Suprapubic skin (tissue), 4 donors: ENCODE data around the gene NYAP2. TPM values are rescaled to one million over a fixed set of nuclear protein-coding genes. Genes with fewer than 3 reads are reported as not detected.

Experiments
- DNase-seq, 2 donors: peaks; one replicate each; pipeline ENCODE4 v3.0.0-alpha.2; 2019; ENCODE audit warnings: low spot score in 2 of 2
- H3K27ac ChIP-seq: fragments of 200-600 bp; sonication (generic); one replicate; pipeline ENCODE4 v1.5.1; 2019
- H3K27me3 ChIP-seq: fragments of 200-600 bp; sonication (generic); one replicate; pipeline ENCODE4 v1.5.1; 2019
- H3K36me3 ChIP-seq: fragments of 200-600 bp; sonication (generic); one replicate; pipeline ENCODE4 v1.5.1; 2019
- H3K4me1 ChIP-seq: fragments of 200-600 bp; sonication (generic); one replicate; pipeline ENCODE4 v1.5.1; 2019
- H3K4me3 ChIP-seq: fragments of 200-600 bp; sonication (generic); one replicate; pipeline ENCODE4 v1.5.1; 2019; ENCODE audit warnings: mild to moderate bottlenecking
- H3K9me3 ChIP-seq: fragments of 200-600 bp; sonication (generic); one replicate; pipeline ENCODE4 v1.5.1; 2019
- EP300 ChIP-seq: sonication (generic); formaldehyde crosslinking; IDR thresholded peaks from one replicate; pipeline ENCODE4 v1.6.1; 2017; ENCODE audit warnings: antibody characterized with exemption
- POLR2A ChIP-seq, 2 donors: fragments of 450-650 bp; IDR thresholded peaks; one replicate each; pipeline ENCODE4 v1.6.1; 2017; ENCODE audit warnings: antibody characterized with exemption in 2 of 2, mild to moderate bottlenecking in 2 of 2, moderate library complexity in 2 of 2
- POLR2AphosphoS5 ChIP-seq, 3 donors: sonication (generic); formaldehyde crosslinking; IDR thresholded peaks; one replicate each; pipeline ENCODE4 v1.6.1; 2017; ENCODE audit warnings: antibody characterized with exemption in 3 of 3
- WGBS: methylation state at CpG from one replicate; pipeline ENCODE4 v1.1.5; 2018; 5-methylcytosine and 5-hydroxymethylcytosine counted together
- total RNA-seq, 4 donors: library from RNA; depleted of rRNA; stranded (reverse); fragments of >200 nt; gene quantifications; one replicate each; pipeline ENCODE4 v1.1.0, GENCODE V29; 2016
- TF ChIP-seq, protein P1 (sequence below), 2 donors: fragments of 200-600 bp in 1 of 2; fragments of 450-650 bp in 1 of 2; sonication (generic) in 1 of 2; IDR thresholded peaks; one replicate each; pipeline ENCODE4 v1.5.1; 2016 to 2019; ENCODE audit warnings: antibody characterized with exemption in 2 of 2, mild to moderate bottlenecking in 1 of 2, moderate library complexity in 1 of 2

The NYAP2 gene
- total RNA-seq, 4 donors from 2014 or later: 0.11 TPM; not detected in 3

GRCh38 chr2:225465827-225466226 is 66.3 kb downstream of the NYAP2 start:
- 91% methylated on average over 4 of the region's 4 CpGs for WGBS
- Histone ChIP-seq H3K9me3 (no peaks in the 10 kb centered on the region), H3K27me3 (no peaks in the 10 kb centered on the region), H3K4me3 (no peak overlapping the region), H3K27ac (no peak overlapping the region), H3K36me3 (no peaks in the 10 kb centered on the region), H3K4me1 (no peaks in the 10 kb centered on the region)
- TF ChIP-seq POLR2AphosphoS5 (IDR thresholded peaks at IDR 0.05): no peak
- TF ChIP-seq, protein P1, sequence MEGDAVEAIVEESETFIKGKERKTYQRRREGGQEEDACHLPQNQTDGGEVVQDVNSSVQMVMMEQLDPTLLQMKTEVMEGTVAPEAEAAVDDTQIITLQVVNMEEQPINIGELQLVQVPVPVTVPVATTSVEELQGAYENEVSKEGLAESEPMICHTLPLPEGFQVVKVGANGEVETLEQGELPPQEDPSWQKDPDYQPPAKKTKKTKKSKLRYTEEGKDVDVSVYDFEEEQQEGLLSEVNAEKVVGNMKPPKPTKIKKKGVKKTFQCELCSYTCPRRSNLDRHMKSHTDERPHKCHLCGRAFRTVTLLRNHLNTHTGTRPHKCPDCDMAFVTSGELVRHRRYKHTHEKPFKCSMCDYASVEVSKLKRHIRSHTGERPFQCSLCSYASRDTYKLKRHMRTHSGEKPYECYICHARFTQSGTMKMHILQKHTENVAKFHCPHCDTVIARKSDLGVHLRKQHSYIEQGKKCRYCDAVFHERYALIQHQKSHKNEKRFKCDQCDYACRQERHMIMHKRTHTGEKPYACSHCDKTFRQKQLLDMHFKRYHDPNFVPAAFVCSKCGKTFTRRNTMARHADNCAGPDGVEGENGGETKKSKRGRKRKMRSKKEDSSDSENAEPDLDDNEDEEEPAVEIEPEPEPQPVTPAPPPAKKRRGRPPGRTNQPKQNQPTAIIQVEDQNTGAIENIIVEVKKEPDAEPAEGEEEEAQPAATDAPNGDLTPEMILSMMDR (IDR thresholded peaks at IDR 0.05): no peak
- TF ChIP-seq POLR2A (IDR thresholded peaks at IDR 0.05): no peak
- no peak for DNase-seq

DNA sequence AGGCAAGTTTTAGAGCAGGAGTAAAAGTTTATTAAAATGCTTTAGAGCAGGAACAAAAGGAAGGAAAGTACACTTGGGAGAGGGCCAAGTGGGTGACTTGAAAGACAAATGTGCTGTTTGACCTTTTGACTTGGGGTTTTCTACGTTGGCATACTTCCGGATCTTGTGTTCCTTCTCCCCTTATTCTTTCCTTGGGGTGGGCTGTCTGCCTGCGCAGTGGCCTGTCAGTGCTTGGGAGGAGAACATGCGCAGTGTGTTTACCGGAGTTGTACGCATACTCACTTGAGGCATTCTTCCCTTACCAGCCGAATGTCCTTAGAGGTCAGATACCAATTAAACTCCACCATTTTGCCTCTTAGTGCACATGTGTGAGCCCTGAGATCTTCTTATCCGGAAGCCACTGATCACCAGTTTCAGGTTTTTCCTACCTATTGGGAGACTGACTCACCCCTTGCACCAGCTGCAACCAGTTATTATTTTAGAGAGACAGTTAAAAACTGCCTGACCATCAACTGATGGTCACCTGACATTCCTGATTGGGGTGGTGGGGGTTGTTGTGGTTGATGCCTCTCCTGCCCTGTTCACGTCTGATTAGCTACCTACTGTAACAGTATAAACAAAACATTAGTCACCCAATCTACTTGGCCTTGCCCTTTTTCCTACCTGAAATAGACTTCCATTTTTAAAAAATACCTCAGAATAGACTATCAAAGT is 67.5 kb downstream of the NYAP2 start:
- no peaks in the 10 kb centered on the region for H3K36me3 ChIP-seq
- H3K4me1 ChIP-seq: no peaks in the 10 kb centered on the region
- no peak for TF ChIP-seq POLR2A (IDR thresholded peaks at IDR 0.05)
- no peak for TF ChIP-seq EP300
- TF ChIP-seq, protein P1 (IDR thresholded peaks at IDR 0.05): no peak
- TF ChIP-seq POLR2AphosphoS5 (IDR thresholded peaks at IDR 0.05): no peak
- H3K27me3 ChIP-seq: no peaks in the 10 kb centered on the region
- no peak overlapping the region for H3K4me3 ChIP-seq
- 74% methylated on average over 9 of the region's 9 CpGs for WGBS
- DNase-seq: no peak
- no peak overlapping the region for H3K27ac ChIP-seq
- H3K9me3 ChIP-seq: no peaks in the 10 kb centered on the region

GRCh38 chr2:225468131-225468530 is 68.6 kb downstream of the NYAP2 start:
- Histone ChIP-seq H3K27ac (no peak overlapping the region), H3K4me3 (no peak overlapping the region), H3K36me3 (no peaks in the 10 kb centered on the region), H3K27me3 (no peaks in the 10 kb centered on the region), H3K4me1 (no peaks in the 10 kb centered on the region), H3K9me3 (no peaks in the 10 kb centered on the region)
- WGBS: 45% methylated on average over 2 of the region's 2 CpGs
- no peak for DNase-seq
- TF ChIP-seq EP300 (no peak), POLR2A (IDR thresholded peaks at IDR 0.05) (no peak), POLR2AphosphoS5 (IDR thresholded peaks at IDR 0.05) (no peak)
- TF ChIP-seq, protein P1 (IDR thresholded peaks at IDR 0.05): no peak

- Histone ChIP-seq H3K27ac (no peak overlapping the region), H3K9me3 (no peaks in the 10 kb centered on the region), H3K27me3 (no peaks in the 10 kb centered on the region), H3K4me3 (no peak overlapping the region), H3K4me1 (no peaks in the 10 kb centered on the region), H3K36me3 (no peaks in the 10 kb centered on the region)
- TF ChIP-seq, protein P1 (IDR thresholded peaks at IDR 0.05): no peak
- TF ChIP-seq EP300: no peak
- TF ChIP-seq POLR2AphosphoS5 (IDR thresholded peaks at IDR 0.05): no peak
- no peak for TF ChIP-seq POLR2A (IDR thresholded peaks at IDR 0.05)
- WGBS: 66% methylated on average over 3 of the region's 3 CpGs
- no peak for DNase-seq
Measured at GRCh38 chr2:225471039-225471438, 71.5 kb downstream of the NYAP2 start.

- no peak overlapping the region for H3K4me3 ChIP-seq
- TF ChIP-seq POLR2A (IDR thresholded peaks at IDR 0.05): no peak
- TF ChIP-seq EP300: no peak
- TF ChIP-seq, protein P1 (IDR thresholded peaks at IDR 0.05): no peak
- TF ChIP-seq POLR2AphosphoS5 (IDR thresholded peaks at IDR 0.05): no peak
- H3K36me3 ChIP-seq: no peaks in the 10 kb centered on the region
- 38% methylated on average over 2 of the region's 2 CpGs for WGBS
- no peak overlapping the region for H3K27ac ChIP-seq
- no peaks in the 10 kb centered on the region for H3K27me3 ChIP-seq
- no peaks in the 10 kb centered on the region for H3K4me1 ChIP-seq
- DNase-seq: no peak
- H3K9me3 ChIP-seq: no peaks in the 10 kb centered on the region
Measured at GRCh38 chr2:225471482-225471881, 72.0 kb downstream of the NYAP2 start.
